Uterus (tissue), 4 donors: ENCODE measurements around the gene PPFIBP2. TPM values are rescaled to one million over a fixed set of nuclear protein-coding genes. Genes with fewer than 3 reads are reported as not detected.
A peak's percentile ranks its signal among the peaks of the same experiment; 100 is the strongest.

ENCODE experiments used
- DNase-seq, 2 donors: peaks; one replicate each; pipeline ENCODE4 v3.0.0-alpha.2; 2019 to 2020
- H3K27ac ChIP-seq, 2 donors: fragments of 200-600 bp; sonication (generic); 1 replicate in 1 of 2; 2 replicates in 1 of 2; pipeline ENCODE4 v1.5.1; 2016 to 2018
- H3K27me3 ChIP-seq, 2 donors: fragments of 200-600 bp; sonication (generic); one replicate each; pipeline ENCODE4 v1.5.1; 2018 to 2019; ENCODE audit warnings: control low read depth in 1 of 2
- H3K36me3 ChIP-seq, 2 donors: fragments of 200-600 bp; sonication (generic); one replicate each; pipeline ENCODE4 v1.5.1; 2019; ENCODE audit warnings: control low read depth in 1 of 2
- H3K4me1 ChIP-seq, 2 donors: fragments of 200-600 bp; sonication (generic); one replicate each; pipeline ENCODE4 v1.5.1; 2018 to 2019; ENCODE audit warnings: control low read depth in 1 of 2
- H3K4me3 ChIP-seq, 2 donors: fragments of 200-600 bp; sonication (generic); 1 replicate in 1 of 2; 2 replicates in 1 of 2; pipeline ENCODE4 v1.5.1; 2018 to 2019; ENCODE audit warnings: mild to moderate bottlenecking in 1 of 2
- H3K9me3 ChIP-seq, 2 donors: fragments of 200-600 bp; sonication (generic); one replicate each; pipeline ENCODE4 v1.5.1; 2019; ENCODE audit warnings: control low read depth in 1 of 2
- POLR2A ChIP-seq, 2 donors: fragments of 450-650 bp; IDR thresholded peaks; one replicate each; pipeline ENCODE4 v1.6.1; 2016; ENCODE audit warnings: antibody characterized with exemption in 2 of 2, mild to moderate bottlenecking in 1 of 2, moderate library complexity in 1 of 2
- intact Hi-C: fragments of 100-400 bp; cut with DNase I; formaldehyde crosslinking; loops from one replicate; pipeline ENCODE4 v1.15.1; 2023; ENCODE audit warnings: low total_unique reads
- total RNA-seq, 4 donors: library from RNA; depleted of rRNA in 3 of 4; stranded (reverse); fragments of >200 nt in 3 of 4; gene quantifications; one replicate each; pipeline versions ENCODE4 v1.1.0 to v1.2.4, GENCODE V29; 2014 to 2023
- TF ChIP-seq, protein P1 (sequence below), 4 experiments: fragments of 200-600 bp in 2 of 4; fragments of 450-650 bp in 2 of 4; sonication (generic) in 2 of 4; IDR thresholded peaks; one replicate each; pipeline ENCODE4 v1.5.1; 2016 to 2019; ENCODE audit warnings: antibody characterized with exemption in 4 of 4, mild to moderate bottlenecking in 2 of 4, moderate library complexity in 1 of 4
- donor health status: DM: yes; HTN: yes; CAD: no.

The PPFIBP2 gene
- total RNA-seq, 4 donors from 2014 or later, result 2.1 to 36.2 (median 15.2) TPM

- TF ChIP-seq POLR2A (IDR thresholded peaks at IDR 0.05), result no peak
- TF ChIP-seq, protein P1, sequence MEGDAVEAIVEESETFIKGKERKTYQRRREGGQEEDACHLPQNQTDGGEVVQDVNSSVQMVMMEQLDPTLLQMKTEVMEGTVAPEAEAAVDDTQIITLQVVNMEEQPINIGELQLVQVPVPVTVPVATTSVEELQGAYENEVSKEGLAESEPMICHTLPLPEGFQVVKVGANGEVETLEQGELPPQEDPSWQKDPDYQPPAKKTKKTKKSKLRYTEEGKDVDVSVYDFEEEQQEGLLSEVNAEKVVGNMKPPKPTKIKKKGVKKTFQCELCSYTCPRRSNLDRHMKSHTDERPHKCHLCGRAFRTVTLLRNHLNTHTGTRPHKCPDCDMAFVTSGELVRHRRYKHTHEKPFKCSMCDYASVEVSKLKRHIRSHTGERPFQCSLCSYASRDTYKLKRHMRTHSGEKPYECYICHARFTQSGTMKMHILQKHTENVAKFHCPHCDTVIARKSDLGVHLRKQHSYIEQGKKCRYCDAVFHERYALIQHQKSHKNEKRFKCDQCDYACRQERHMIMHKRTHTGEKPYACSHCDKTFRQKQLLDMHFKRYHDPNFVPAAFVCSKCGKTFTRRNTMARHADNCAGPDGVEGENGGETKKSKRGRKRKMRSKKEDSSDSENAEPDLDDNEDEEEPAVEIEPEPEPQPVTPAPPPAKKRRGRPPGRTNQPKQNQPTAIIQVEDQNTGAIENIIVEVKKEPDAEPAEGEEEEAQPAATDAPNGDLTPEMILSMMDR (IDR thresholded peaks at IDR 0.05), result no peak
- intact Hi-C loops, result no loop called here
- no peak overlapping the region for H3K4me3 ChIP-seq
- no peaks in the 10 kb centered on the region for H3K36me3 ChIP-seq
- no peaks in the 10 kb centered on the region for H3K27me3 ChIP-seq
- no peaks in the 10 kb centered on the region for H3K9me3 ChIP-seq
- no peaks in the 10 kb centered on the region for H3K4me1 ChIP-seq
- no peak for DNase-seq
- no peak overlapping the region for H3K27ac ChIP-seq
Observed at GRCh38 chr11:7547687-7548086, 33.9 kb downstream of the PPFIBP2 start.

DNA sequence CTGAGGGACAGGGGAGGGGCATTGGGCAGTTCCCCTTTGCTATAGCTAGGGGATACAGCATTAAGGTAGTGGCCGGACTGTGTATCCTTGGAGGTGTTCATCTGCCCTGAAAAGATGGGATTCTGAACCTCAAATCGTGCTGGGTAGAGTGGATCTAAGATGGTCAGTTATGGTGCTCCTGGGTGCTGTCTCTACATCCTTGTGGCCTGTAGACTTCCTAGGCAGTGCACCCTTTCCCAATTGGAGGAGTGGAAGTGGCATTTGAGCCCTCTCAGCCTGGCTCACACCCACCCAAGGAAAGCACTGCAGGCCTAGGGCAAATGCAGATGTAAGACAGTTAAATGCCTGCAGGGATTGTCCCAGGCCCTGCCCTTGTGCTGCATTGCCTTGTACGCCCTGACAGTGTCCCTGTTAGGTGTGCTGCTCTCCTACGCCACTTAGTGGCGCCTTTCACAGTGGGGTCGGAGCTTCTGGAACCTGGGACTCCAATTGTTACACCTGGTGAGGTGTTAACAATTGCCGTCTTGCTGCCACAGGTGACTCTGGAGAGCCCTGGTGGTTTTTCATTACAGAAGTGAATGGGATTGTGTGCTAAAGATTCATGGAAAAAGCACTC lies 35.0 kb downstream of the PPFIBP2 start:
- H3K36me3 ChIP-seq, result no peaks in the 10 kb centered on the region
- H3K27ac ChIP-seq, result no peak overlapping the region
- H3K27me3 ChIP-seq, result no peaks in the 10 kb centered on the region
- no peaks in the 10 kb centered on the region for H3K9me3 ChIP-seq
- TF ChIP-seq POLR2A (IDR thresholded peaks at IDR 0.05), result no peak
- TF ChIP-seq, protein P1 (IDR thresholded peaks at IDR 0.05), result peak in 1 of 4 experiments; percentile 8
- intact Hi-C loops, result no loop called here
- no peak for DNase-seq
- no peaks in the 10 kb centered on the region for H3K4me1 ChIP-seq
- H3K4me3 ChIP-seq, result no peak overlapping the region

- H3K4me3 ChIP-seq, result no peak overlapping the region
- H3K27me3 ChIP-seq, result no peaks in the 10 kb centered on the region
- no peak for TF ChIP-seq POLR2A (IDR thresholded peaks at IDR 0.05)
- TF ChIP-seq, protein P1 (IDR thresholded peaks at IDR 0.05), result no peak
- H3K36me3 ChIP-seq, result no peaks in the 10 kb centered on the region
- no peak overlapping the region for H3K27ac ChIP-seq
- no peaks in the 10 kb centered on the region for H3K9me3 ChIP-seq
- no peak for DNase-seq
- intact Hi-C loops, result no loop called here
- no peaks in the 10 kb centered on the region for H3K4me1 ChIP-seq
Observed at GRCh38 chr11:7549681-7550080, 35.9 kb downstream of the PPFIBP2 start.

GRCh38 chr11:7551571-7551970 lies 37.8 kb downstream of the PPFIBP2 start:
- no peaks in the 10 kb centered on the region for H3K27me3 ChIP-seq
- intact Hi-C loops, result no loop called here
- no peaks in the 10 kb centered on the region for H3K4me1 ChIP-seq
- H3K36me3 ChIP-seq, result no peaks in the 10 kb centered on the region
- TF ChIP-seq POLR2A (IDR thresholded peaks at IDR 0.05), result no peak
- TF ChIP-seq, protein P1 (IDR thresholded peaks at IDR 0.05), result no peak
- H3K4me3 ChIP-seq, result no peak overlapping the region
- no peak for DNase-seq
- H3K9me3 ChIP-seq, result no peaks in the 10 kb centered on the region
- H3K27ac ChIP-seq, result no peak overlapping the region

GRCh38 chr11:7552666-7553065 lies 38.9 kb downstream of the PPFIBP2 start:
- TF ChIP-seq, protein P1 (IDR thresholded peaks at IDR 0.05), result no peak
- TF ChIP-seq POLR2A (IDR thresholded peaks at IDR 0.05), result no peak
- no peak for DNase-seq
- no peak overlapping the region for H3K27ac ChIP-seq
- H3K36me3 ChIP-seq, result no peaks in the 10 kb centered on the region
- no peaks in the 10 kb centered on the region for H3K4me1 ChIP-seq
- intact Hi-C loops, result no loop called here
- no peak overlapping the region for H3K4me3 ChIP-seq
- no peaks in the 10 kb centered on the region for H3K27me3 ChIP-seq
- H3K9me3 ChIP-seq, result no peaks in the 10 kb centered on the region
